Body of pancreas (tissue), 4 donors: ENCODE measurements around the gene RALB. TPM values are rescaled to one million over a fixed set of nuclear protein-coding genes. Genes with fewer than 3 reads are reported as not detected.

Experiments
- ATAC-seq: fragments of 150-250 bp; one replicate; pipeline ENCODE4 v1.9.1; 2016
- DNase-seq, 4 donors: peaks; one replicate each; pipeline ENCODE4 v3.0.0-alpha.2; 2019
- H3K27ac ChIP-seq, 4 donors: fragments of 200-600 bp; sonication (generic); 1 replicate in 3 of 4; 2 replicates in 1 of 4; pipeline versions ENCODE4 v1.5.1 to v1.6.1; 2016 to 2019; ENCODE audit warnings: mild to moderate bottlenecking in 1 of 4, mixed read lengths in 1 of 4, moderate library complexity in 1 of 4
- H3K27me3 ChIP-seq, 2 donors: fragments of 200-600 bp; sonication (generic); one replicate each; pipeline ENCODE4 v1.6.0; 2016; ENCODE audit warnings: mild to moderate bottlenecking in 1 of 2
- H3K36me3 ChIP-seq, 2 donors: fragments of 200-600 bp; sonication (generic); replicated peaks in 1 of 2; 2 replicates each; pipeline ENCODE4 v1.5.1; 2016; ENCODE audit warnings: low read depth in 2 of 2; ENCODE audit not compliant: insufficient read depth in 1 of 2
- H3K4me1 ChIP-seq: fragments of 200-600 bp; sonication (generic); one replicate; pipeline ENCODE4 v1.6.0; 2016
- H3K4me3 ChIP-seq, 2 donors: fragments of 200-600 bp; sonication (generic); 1 replicate in 1 of 2; 2 replicates in 1 of 2; pipeline ENCODE4 v1.5.1; 2016 to 2019
- H3K9me3 ChIP-seq, 3 donors: fragments of 200-600 bp; sonication (generic); 1 replicate in 2 of 3; 2 replicates in 1 of 3; pipeline ENCODE4 v1.5.1; 2016
- CTCF ChIP-seq, 7 experiments: fragments of 450-650 bp in 4 of 7; fragments of 200-600 bp in 3 of 7; sonication (generic) in 3 of 7; IDR thresholded peaks; one replicate each; pipeline ENCODE4 v1.5.1; 2016 to 2019; ENCODE audit warnings: antibody characterized with exemption in 7 of 7
- POLR2A ChIP-seq, 3 donors: fragments of 450-650 bp; IDR thresholded peaks; one replicate each; pipeline ENCODE4 v1.6.1; 2016; ENCODE audit warnings: antibody characterized with exemption in 3 of 3, mild to moderate bottlenecking in 2 of 3
- WGBS, 2 donors: methylation state at CpG; one replicate each; pipeline ENCODE4 v1.1.5; 2017; 5-methylcytosine and 5-hydroxymethylcytosine counted together
- intact Hi-C: fragments of 100-400 bp; cut with DNase I; formaldehyde crosslinking; loops from one replicate; pipeline ENCODE4 v1.15.1; 2023
- total RNA-seq, 2 donors: library from RNA; depleted of rRNA; stranded (reverse); fragments of >200 nt; gene quantifications; one replicate each; pipeline ENCODE4 v1.1.0, GENCODE V29; 2016

Gene RALB
- total RNA-seq, 2 donors from 2014 or later: 17.8 to 21.3 TPM

GRCh38 chr2:120210270-120210693, 42.4 kb upstream of the RALB start:
- Histone ChIP-seq H3K27me3 (no peaks in the 10 kb centered on the region), H3K27ac (no peak overlapping the region), H3K9me3 (no peaks in the 10 kb centered on the region), H3K4me1 (no peaks in the 10 kb centered on the region), H3K36me3 (no peaks in the 10 kb centered on the region), H3K4me3 (no peak overlapping the region)
- DNase-seq (no peak), ATAC-seq (no peak)
- no peak for TF ChIP-seq POLR2A (IDR thresholded peaks at IDR 0.05)
- TF ChIP-seq CTCF (IDR thresholded peaks at IDR 0.05): no peak
- intact Hi-C loops: no loop called here
- 57 to 82% methylated on average over 9 to 10 of the region's 10 CpGs for WGBS, 2 donors

GRCh38 chr2:120218181-120218580, 34.5 kb upstream of the RALB start:
- DNase-seq: no peak
- Histone ChIP-seq H3K4me3 (no peak overlapping the region), H3K27ac (no peak overlapping the region), H3K4me1 (peaks cover 23% of the 10 kb centered on the region), H3K36me3 (no peaks in the 10 kb centered on the region), H3K27me3 (no peaks in the 10 kb centered on the region), H3K9me3 (no peaks in the 10 kb centered on the region)
- no peak for TF ChIP-seq POLR2A (IDR thresholded peaks at IDR 0.05)
- no peak for TF ChIP-seq CTCF (IDR thresholded peaks at IDR 0.05)
- intact Hi-C loops: no loop called here
- no peak for ATAC-seq
- WGBS, 2 donors: 93 to 100% methylated on average over 4 to 5 of the region's 5 CpGs

- Histone ChIP-seq H3K4me1 (peaks cover 29% of the 10 kb centered on the region), H3K27me3 (no peaks in the 10 kb centered on the region), H3K27ac (no peak overlapping the region), H3K36me3 (no peaks in the 10 kb centered on the region), H3K4me3 (no peak overlapping the region), H3K9me3 (no peaks in the 10 kb centered on the region)
- intact Hi-C loops: no loop called here
- 95 to 98% methylated on average over 5 of the region's 5 CpGs for WGBS, 2 donors
- TF ChIP-seq CTCF (IDR thresholded peaks at IDR 0.05) (no peak), POLR2A (IDR thresholded peaks at IDR 0.05) (no peak)
- DNase-seq: no peak
- no peak for ATAC-seq
Observed at GRCh38 chr2:120219291-120219690, 33.4 kb upstream of the RALB start.

GRCh38 chr2:120219766-120220165, 32.9 kb upstream of the RALB start:
- H3K36me3 ChIP-seq: no peaks in the 10 kb centered on the region
- H3K4me3 ChIP-seq: no peak overlapping the region
- TF ChIP-seq CTCF (IDR thresholded peaks at IDR 0.05) (no peak), POLR2A (IDR thresholded peaks at IDR 0.05) (no peak)
- intact Hi-C loops: no loop called here
- H3K4me1 ChIP-seq: peaks cover 31% of the 10 kb centered on the region
- H3K27me3 ChIP-seq: no peaks in the 10 kb centered on the region
- no peak overlapping the region for H3K27ac ChIP-seq
- ATAC-seq (no peak), DNase-seq (no peak)
- H3K9me3 ChIP-seq: no peaks in the 10 kb centered on the region
- 93 to 98% methylated on average over 5 of the region's 5 CpGs for WGBS, 2 donors

- H3K9me3 ChIP-seq: no peaks in the 10 kb centered on the region
- H3K27ac ChIP-seq: no peak overlapping the region
- intact Hi-C loops: no loop called here
- no peaks in the 10 kb centered on the region for H3K36me3 ChIP-seq
- no peak overlapping the region for H3K4me3 ChIP-seq
- DNase-seq (no peak), ATAC-seq (no peak)
- 84 to 88% methylated on average over 2 of the region's 2 CpGs for WGBS, 2 donors
- TF ChIP-seq CTCF (IDR thresholded peaks at IDR 0.05) (no peak), POLR2A (IDR thresholded peaks at IDR 0.05) (no peak)
- H3K27me3 ChIP-seq: no peaks in the 10 kb centered on the region
- H3K4me1 ChIP-seq: peaks cover 31% of the 10 kb centered on the region
Observed at GRCh38 chr2:120220756-120221155, 31.9 kb upstream of the RALB start.
